Spleen (tissue), 11 donors: ENCODE measurements around the gene MAST4. TPM values are rescaled to one million over a fixed set of nuclear protein-coding genes. Genes with fewer than 3 reads are reported as not detected.

ENCODE experiments used
- DNase-seq: peaks from one replicate; pipeline ENCODE4 v3.0.0-alpha.2; 2020
- H3K27ac ChIP-seq, 8 donors: fragments of 200-600 bp; sonication (generic) in 7 of 8; 1 replicate in 4 of 8; 2 replicates in 4 of 8; pipeline versions ENCODE4 v1.5.0 to v1.8.0; 2016 to 2021; ENCODE audit warnings: inconsistent platforms in 4 of 8, mild to moderate bottlenecking in 4 of 8, moderate library complexity in 1 of 8
- H3K27me3 ChIP-seq, 7 donors: fragments of 200-600 bp; sonication (generic) in 6 of 7; replicated peaks in 1 of 7; 1 replicate in 4 of 7; 2 replicates in 3 of 7; pipeline versions ENCODE4 v1.5.0 to v1.8.0; 2016 to 2021; ENCODE audit warnings: inconsistent platforms in 3 of 7, mild to moderate bottlenecking in 1 of 7
- H3K36me3 ChIP-seq, 6 donors: fragments of 200-600 bp; sonication (generic) in 5 of 6; 1 replicate in 4 of 6; 2 replicates in 2 of 6; pipeline versions ENCODE4 v1.5.0 to v1.8.0; 2016 to 2021; ENCODE audit warnings: inconsistent platforms in 2 of 6
- H3K4me1 ChIP-seq, 6 donors: fragments of 200-600 bp; sonication (generic) in 5 of 6; 1 replicate in 3 of 6; 2 replicates in 3 of 6; pipeline versions ENCODE4 v1.5.0 to v1.8.0; 2016 to 2021; ENCODE audit warnings: inconsistent platforms in 3 of 6
- H3K4me3 ChIP-seq, 8 donors: fragments of 200-600 bp; sonication (generic) in 7 of 8; 1 replicate in 4 of 8; 2 replicates in 4 of 8; pipeline versions ENCODE4 v1.5.0 to v1.8.0; 2016 to 2021; ENCODE audit warnings: inconsistent platforms in 4 of 8, mild to moderate bottlenecking in 4 of 8, moderate library complexity in 2 of 8
- H3K9me3 ChIP-seq, 8 donors: fragments of 200-600 bp; sonication (generic) in 7 of 8; 1 replicate in 4 of 8; 2 replicates in 4 of 8; pipeline versions ENCODE4 v1.5.0 to v1.8.0; 2016 to 2021; ENCODE audit warnings: inconsistent platforms in 4 of 8
- POLR2A ChIP-seq, 3 donors: fragments of 450-650 bp; IDR thresholded peaks; one replicate each; pipeline ENCODE4 v1.5.1; 2017; ENCODE audit warnings: antibody characterized with exemption in 3 of 3, mild to moderate bottlenecking in 1 of 3
- POLR2AphosphoS5 ChIP-seq, 3 donors: sonication (generic); formaldehyde crosslinking; IDR thresholded peaks; one replicate each; pipeline ENCODE4 v1.5.1; 2017; ENCODE audit warnings: antibody characterized with exemption in 3 of 3
- WGBS, 5 donors: extraction: QIAGEN DNeasy Blood & Tissue Kit in 3 of 5; methylation state at CpG; one replicate each; pipeline versions ENCODE4 v1.1.5 to v1.1.7; 2013 to 2018; 5-methylcytosine and 5-hydroxymethylcytosine counted together
- intact Hi-C: fragments of 100-400 bp; cut with DNase I; formaldehyde crosslinking; loops from one replicate; pipeline ENCODE4 v1.15.0; 2023; ENCODE audit warnings: low total_unique reads
- polyA plus RNA-seq, 3 donors: library from polyadenylated mRNA; stranded (reverse); fragments of 200-250 nt; gene quantifications; one replicate each; pipeline ENCODE4 v1.2.1, GENCODE V29; 2013
- total RNA-seq, 7 donors: library from RNA; depleted of rRNA in 3 of 7; stranded (reverse); fragments of >200 nt in 3 of 7; fragmentation: NEBNext Ultra II Directional in 4 of 7; extraction: Animal tissue kit (Norgen Biotek cat#: 25700) in 4 of 7; gene quantifications; one replicate each; pipeline versions ENCODE4 v1.1.0 to v1.2.1, GENCODE V29; 2016 to 2021
- TF ChIP-seq, protein P1 (sequence below), 11 experiments: fragments of 200-600 bp in 7 of 11; fragments of 450-650 bp in 4 of 11; sonication (generic) in 4 of 11; IDR thresholded peaks in 8 of 11; conservative IDR thresholded peaks in 3 of 11; 1 replicate in 7 of 11; 2 replicates in 4 of 11; pipeline versions ENCODE4 v1.4.0 to v1.8.0; 2016 to 2021; ENCODE audit warnings: antibody characterized with exemption in 11 of 11, inconsistent platforms in 4 of 11, mild to moderate bottlenecking in 1 of 11
- donor health status: healthy with polysubstance abuse.
- donor health status: DM: no; HTN: no; CAD: no; lungs with moderate emphysema.
- donor health status: DM: no; HTN: no; CAD: no.
- donor health status: Bipolar disorder and iron deficiency.
- donor health status: healthy.
- donor health status: DM: no; HTN: no; CAD: no.
- donor health status: DM: yes; HTN: yes; CAD: no.

The MAST4 gene
- total and polyA plus RNA-seq, 10 donors: 2.5 to 43.7 (median 25.4) TPM

DNA sequence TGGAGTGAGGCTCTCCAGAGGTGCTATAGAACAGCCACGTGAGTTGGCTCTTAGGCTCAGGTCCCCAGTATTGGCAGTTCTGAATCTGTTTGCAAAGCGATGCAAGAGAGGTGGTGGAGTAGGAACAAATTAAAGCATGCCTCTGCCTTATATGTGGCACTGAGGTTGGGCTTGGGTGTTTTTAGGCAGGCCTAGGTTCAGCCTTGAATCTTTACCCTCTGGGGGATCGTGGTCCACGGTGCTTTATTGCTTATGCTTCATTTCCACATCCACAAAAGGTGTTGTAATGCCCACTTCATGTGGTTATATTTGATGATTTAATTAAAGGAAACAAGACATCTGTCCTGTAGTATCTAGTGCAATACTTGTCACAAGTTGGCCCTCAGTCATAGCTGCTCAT lies 544.2 kb downstream of the MAST4 start:
- Histone ChIP-seq H3K27ac (no peak overlapping the region), H3K4me1 (no peaks in the 10 kb centered on the region), H3K4me3 (no peak overlapping the region), H3K9me3 (no peaks in the 10 kb centered on the region), H3K36me3 (peaks cover 0 to 97% (median 32%) of the 10 kb centered on the region in 6 donors), H3K27me3 (no peaks in the 10 kb centered on the region)
- intact Hi-C loops: no loop called here
- DNase-seq: no peak
- TF ChIP-seq POLR2A (IDR thresholded peaks at IDR 0.05) (no peak), POLR2AphosphoS5 (IDR thresholded peaks at IDR 0.05) (no peak)
- TF ChIP-seq, protein P1, sequence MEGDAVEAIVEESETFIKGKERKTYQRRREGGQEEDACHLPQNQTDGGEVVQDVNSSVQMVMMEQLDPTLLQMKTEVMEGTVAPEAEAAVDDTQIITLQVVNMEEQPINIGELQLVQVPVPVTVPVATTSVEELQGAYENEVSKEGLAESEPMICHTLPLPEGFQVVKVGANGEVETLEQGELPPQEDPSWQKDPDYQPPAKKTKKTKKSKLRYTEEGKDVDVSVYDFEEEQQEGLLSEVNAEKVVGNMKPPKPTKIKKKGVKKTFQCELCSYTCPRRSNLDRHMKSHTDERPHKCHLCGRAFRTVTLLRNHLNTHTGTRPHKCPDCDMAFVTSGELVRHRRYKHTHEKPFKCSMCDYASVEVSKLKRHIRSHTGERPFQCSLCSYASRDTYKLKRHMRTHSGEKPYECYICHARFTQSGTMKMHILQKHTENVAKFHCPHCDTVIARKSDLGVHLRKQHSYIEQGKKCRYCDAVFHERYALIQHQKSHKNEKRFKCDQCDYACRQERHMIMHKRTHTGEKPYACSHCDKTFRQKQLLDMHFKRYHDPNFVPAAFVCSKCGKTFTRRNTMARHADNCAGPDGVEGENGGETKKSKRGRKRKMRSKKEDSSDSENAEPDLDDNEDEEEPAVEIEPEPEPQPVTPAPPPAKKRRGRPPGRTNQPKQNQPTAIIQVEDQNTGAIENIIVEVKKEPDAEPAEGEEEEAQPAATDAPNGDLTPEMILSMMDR (IDR thresholded peaks at IDR 0.05 in 8 of 11, conservative IDR thresholded peaks at IDR 0.05 in 3 of 11): no peak
- 71 to 94% (median 80%) methylated on average over 4 of the region's 4 CpGs for WGBS, 5 donors

DNA sequence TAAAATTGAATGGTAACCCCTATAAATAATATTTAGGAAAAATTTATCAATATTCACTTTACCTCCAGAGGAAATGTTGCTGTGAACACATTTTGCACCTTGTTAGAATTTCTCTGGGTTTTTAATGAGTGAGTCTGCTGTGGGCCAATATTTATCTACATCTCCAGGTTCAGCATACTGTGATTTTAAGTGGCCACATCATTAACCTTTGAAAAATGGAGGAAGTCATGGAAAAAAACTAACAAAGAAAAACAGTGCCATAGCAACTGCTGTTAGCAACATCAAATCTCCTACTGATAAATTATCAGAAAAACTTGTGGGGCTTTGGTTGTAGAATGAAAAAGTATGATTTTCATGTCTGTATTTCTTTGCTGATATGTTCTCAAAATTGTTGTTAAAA lies 545.5 kb downstream of the MAST4 start:
- no peak for TF ChIP-seq POLR2AphosphoS5 (IDR thresholded peaks at IDR 0.05)
- Histone ChIP-seq H3K4me1 (no peaks in the 10 kb centered on the region), H3K27me3 (no peaks in the 10 kb centered on the region), H3K4me3 (no peak overlapping the region), H3K9me3 (no peaks in the 10 kb centered on the region), H3K27ac (no peak overlapping the region), H3K36me3 (peaks cover 0 to 99% (median 41%) of the 10 kb centered on the region in 6 donors)
- intact Hi-C loops: no loop called here
- no peak for DNase-seq

DNA sequence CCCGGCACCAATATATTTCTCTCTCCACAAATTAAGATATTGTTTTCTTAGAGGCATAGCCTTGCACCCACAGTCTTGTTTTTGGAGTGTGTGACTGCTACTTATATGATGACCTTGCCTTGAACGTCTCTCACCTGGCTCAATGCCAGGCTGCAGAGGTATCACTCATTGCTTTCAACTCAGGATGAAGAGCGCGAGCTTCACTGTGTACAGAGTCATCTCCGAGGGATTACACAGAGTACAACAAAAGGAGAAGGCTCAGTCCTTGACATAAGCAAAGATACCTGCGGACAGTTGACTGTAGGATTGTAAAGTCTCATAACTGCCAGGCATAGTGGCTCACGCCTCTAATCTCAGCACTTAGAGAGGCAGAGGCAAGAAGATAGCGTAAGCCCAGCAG lies 546.6 kb downstream of the MAST4 start:
- DNase-seq: no peak
- peaks cover 0 to 92% (median 43%) of the 10 kb centered on the region in 6 donors for H3K36me3 ChIP-seq
- WGBS, 5 donors: 90 to 93% (median 92%) methylated on average over 8 of the region's 8 CpGs
- no peak overlapping the region for H3K4me3 ChIP-seq
- intact Hi-C loops: no loop called here
- no peaks in the 10 kb centered on the region for H3K4me1 ChIP-seq
- no peaks in the 10 kb centered on the region for H3K9me3 ChIP-seq
- no peak overlapping the region for H3K27ac ChIP-seq
- no peaks in the 10 kb centered on the region for H3K27me3 ChIP-seq
- TF ChIP-seq, protein P1 (IDR thresholded peaks at IDR 0.05 in 8 of 11, conservative IDR thresholded peaks at IDR 0.05 in 3 of 11): no peak
- TF ChIP-seq POLR2A (IDR thresholded peaks at IDR 0.05) (no peak), POLR2AphosphoS5 (IDR thresholded peaks at IDR 0.05) (no peak)

DNA sequence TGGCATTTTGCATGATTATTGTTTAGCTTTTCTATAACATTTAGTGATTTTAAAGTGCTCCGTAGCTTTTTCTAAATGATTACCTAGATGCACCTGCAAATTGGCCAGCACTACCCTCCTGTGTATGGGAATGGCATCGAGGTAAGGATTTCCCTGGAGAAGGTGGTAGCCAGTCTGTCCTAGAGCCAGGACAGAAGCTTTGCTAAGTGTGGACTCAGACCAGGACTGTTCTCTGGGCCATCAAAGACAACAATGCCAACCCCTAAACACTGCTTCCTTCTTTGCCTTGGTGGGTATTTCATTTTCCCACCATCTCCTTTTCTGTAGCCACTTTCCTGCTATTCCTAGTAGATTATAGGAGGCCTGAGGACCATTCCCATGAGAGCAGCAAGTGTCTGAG lies 547.4 kb downstream of the MAST4 start:
- Histone ChIP-seq H3K4me3 (no peak overlapping the region), H3K27me3 (no peaks in the 10 kb centered on the region), H3K27ac (no peak overlapping the region), H3K4me1 (no peaks in the 10 kb centered on the region), H3K36me3 (peaks cover 0 to 85% (median 43%) of the 10 kb centered on the region in 6 donors), H3K9me3 (no peaks in the 10 kb centered on the region)
- no peak for TF ChIP-seq POLR2A (IDR thresholded peaks at IDR 0.05)
- TF ChIP-seq POLR2AphosphoS5 (IDR thresholded peaks at IDR 0.05): no peak
- TF ChIP-seq, protein P1 (IDR thresholded peaks at IDR 0.05 in 8 of 11, conservative IDR thresholded peaks at IDR 0.05 in 3 of 11): no peak
- WGBS, 5 donors: 87 to 96% (median 93%) methylated on average over 2 of the region's 2 CpGs
- intact Hi-C loops: no loop called here
- DNase-seq: no peak

DNA sequence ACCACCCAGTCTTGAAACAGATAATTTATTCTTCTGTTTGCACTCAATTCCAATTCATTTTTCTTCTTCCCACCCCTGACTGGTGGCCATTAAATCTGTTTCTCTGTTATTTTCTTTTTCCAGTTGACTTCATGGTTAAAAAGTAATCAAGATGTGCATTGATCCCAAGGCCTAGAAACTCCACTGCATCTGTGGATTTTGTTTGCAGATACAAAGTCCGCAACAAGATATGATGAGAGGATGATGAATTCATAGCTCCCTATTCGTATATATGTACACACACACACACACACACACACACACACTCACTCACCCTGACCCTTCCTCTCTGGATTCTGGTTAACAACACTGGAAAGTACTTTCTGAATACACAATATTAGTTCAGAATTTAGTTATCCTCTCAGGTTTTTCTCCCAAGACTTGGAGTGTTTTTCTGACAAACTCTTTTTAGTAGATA lies 548.0 kb downstream of the MAST4 start:
- H3K4me3 ChIP-seq: no peak overlapping the region
- H3K27ac ChIP-seq: no peak overlapping the region
- no peak for TF ChIP-seq POLR2AphosphoS5 (IDR thresholded peaks at IDR 0.05)
- TF ChIP-seq, protein P1 (IDR thresholded peaks at IDR 0.05 in 8 of 11, conservative IDR thresholded peaks at IDR 0.05 in 3 of 11): no peak
- peaks cover 0 to 82% (median 44%) of the 10 kb centered on the region in 6 donors for H3K36me3 ChIP-seq
- H3K27me3 ChIP-seq: no peaks in the 10 kb centered on the region
- H3K4me1 ChIP-seq: no peaks in the 10 kb centered on the region
- H3K9me3 ChIP-seq: no peaks in the 10 kb centered on the region
- intact Hi-C loops: no loop called here
- WGBS, 5 donors: 88 to 99% (median 95%) methylated on average over 2 of the region's 2 CpGs
- DNase-seq: no peak
